Mucosa of descending colon (tissue), 3 donors: Measurements from ENCODE around the gene GBP5. TPM values are rescaled to one million over a fixed set of nuclear protein-coding genes. Genes with fewer than 3 reads are reported as not detected.
A peak's percentile ranks its signal among the peaks of the same experiment; 100 is the strongest.
"Not testable (repeated sequence)": the region's sequence is repeated elsewhere in the genome, so short reads cannot be mapped to it uniquely, and the experiment has no call there.

Experiments
- ATAC-seq: fragments of 200-7000 bp; cut with Tn5 transposase; one replicate; pipeline ENCODE4 v1.9.1; 2020; ENCODE audit warnings: mild to moderate bottlenecking, moderate library complexity
- DNase-seq, 3 donors: peaks; one replicate each; pipeline ENCODE4 v3.0.0-alpha.2; 2020
- H3K36me3 ChIP-seq: fragments of 200-600 bp; one replicate; pipeline ENCODE4 v1.8.0; 2021; ENCODE audit warnings: low read depth, mild to moderate bottlenecking
- H3K4me1 ChIP-seq: fragments of 200-600 bp; one replicate; pipeline ENCODE4 v1.8.0; 2021; ENCODE audit warnings: low read depth, mild to moderate bottlenecking
- H3K4me3 ChIP-seq: fragments of 200-600 bp; one replicate; pipeline ENCODE4 v1.8.0; 2021; ENCODE audit warnings: mild to moderate bottlenecking
- H3K9me3 ChIP-seq: fragments of 200-600 bp; one replicate; pipeline ENCODE4 v1.8.0; 2021; ENCODE audit warnings: mild to moderate bottlenecking
- intact Hi-C, 2 donors: fragments of 100-400 bp; cut with DNase I in 1 of 2; cut with micrococcal nuclease in 1 of 2; formaldehyde crosslinking; loops; one replicate each; pipeline versions ENCODE4 v1.11.0 to v1.11.1; 2022; cut with DNase I, micrococcal nuclease
- total RNA-seq, 3 donors: library from RNA; stranded (reverse); fragmentation: NEBNext Ultra II Directional in 2 of 3; extraction: Animal tissue kit (Norgen Biotek cat#: 25700) in 2 of 3; gene quantifications; one replicate each; pipeline versions ENCODE4 v1.2.1 to v1.2.4, GENCODE V29; 2021 to 2023
- TF ChIP-seq, protein P1 (sequence below): fragments of 200-600 bp; IDR thresholded peaks from one replicate; pipeline ENCODE4 v1.8.0; 2022; ENCODE audit warnings: antibody characterized with exemption, mild to moderate bottlenecking
- donor health status: DM: no; HTN: no; CAD: no; lungs with moderate emphysema.
- donor health status: DM: no; HTN: no; CAD: no.
- donor health status: DM: no; HTN: yes; CAD: no.

Gene GBP5
- total RNA-seq, 3 donors from 2014 or later, result 2.1 to 7.3 (median 3.3) TPM

DNA sequence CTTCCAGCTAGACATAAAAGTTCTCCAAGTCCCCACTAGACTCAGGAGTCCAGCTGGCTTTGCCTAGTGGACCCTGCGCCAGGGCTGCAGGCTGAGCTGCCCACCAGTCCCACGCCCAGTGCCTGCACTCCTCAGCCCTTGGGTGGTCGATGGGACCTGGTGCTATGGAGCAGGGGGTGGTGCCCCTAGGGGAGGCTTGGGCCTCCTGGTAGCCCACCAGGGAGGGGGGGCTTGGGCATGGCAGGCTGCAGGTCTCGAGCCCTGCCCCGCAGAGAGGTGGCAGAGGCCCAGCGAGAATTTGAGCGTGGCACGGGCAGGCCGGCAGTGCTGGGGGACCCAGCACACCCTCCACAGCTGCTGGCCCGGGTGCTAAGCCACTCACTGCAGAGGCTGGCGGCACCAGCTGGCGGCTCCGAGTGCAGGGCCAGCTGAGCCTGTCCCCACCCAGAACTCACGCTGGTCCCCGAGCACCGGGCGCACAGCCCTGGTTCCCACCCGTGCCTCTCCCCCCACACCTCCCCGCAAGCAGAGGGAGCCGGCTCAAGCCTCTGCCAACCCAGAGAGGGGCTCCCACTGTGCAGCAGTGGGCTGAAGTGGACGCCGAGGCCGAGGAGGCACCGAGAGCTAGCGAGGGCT is 30.2 kb upstream of the GBP5 start:
- H3K4me3 ChIP-seq, result no peak overlapping the region
- H3K9me3 ChIP-seq, result no peaks in the 10 kb centered on the region
- ATAC-seq (no peak), DNase-seq (no peak)
- intact Hi-C loops, result no loop called here
- H3K36me3 ChIP-seq, result no peaks in the 10 kb centered on the region
- TF ChIP-seq, protein P1, sequence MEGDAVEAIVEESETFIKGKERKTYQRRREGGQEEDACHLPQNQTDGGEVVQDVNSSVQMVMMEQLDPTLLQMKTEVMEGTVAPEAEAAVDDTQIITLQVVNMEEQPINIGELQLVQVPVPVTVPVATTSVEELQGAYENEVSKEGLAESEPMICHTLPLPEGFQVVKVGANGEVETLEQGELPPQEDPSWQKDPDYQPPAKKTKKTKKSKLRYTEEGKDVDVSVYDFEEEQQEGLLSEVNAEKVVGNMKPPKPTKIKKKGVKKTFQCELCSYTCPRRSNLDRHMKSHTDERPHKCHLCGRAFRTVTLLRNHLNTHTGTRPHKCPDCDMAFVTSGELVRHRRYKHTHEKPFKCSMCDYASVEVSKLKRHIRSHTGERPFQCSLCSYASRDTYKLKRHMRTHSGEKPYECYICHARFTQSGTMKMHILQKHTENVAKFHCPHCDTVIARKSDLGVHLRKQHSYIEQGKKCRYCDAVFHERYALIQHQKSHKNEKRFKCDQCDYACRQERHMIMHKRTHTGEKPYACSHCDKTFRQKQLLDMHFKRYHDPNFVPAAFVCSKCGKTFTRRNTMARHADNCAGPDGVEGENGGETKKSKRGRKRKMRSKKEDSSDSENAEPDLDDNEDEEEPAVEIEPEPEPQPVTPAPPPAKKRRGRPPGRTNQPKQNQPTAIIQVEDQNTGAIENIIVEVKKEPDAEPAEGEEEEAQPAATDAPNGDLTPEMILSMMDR, result no peak
- no peaks in the 10 kb centered on the region for H3K4me1 ChIP-seq

DNA sequence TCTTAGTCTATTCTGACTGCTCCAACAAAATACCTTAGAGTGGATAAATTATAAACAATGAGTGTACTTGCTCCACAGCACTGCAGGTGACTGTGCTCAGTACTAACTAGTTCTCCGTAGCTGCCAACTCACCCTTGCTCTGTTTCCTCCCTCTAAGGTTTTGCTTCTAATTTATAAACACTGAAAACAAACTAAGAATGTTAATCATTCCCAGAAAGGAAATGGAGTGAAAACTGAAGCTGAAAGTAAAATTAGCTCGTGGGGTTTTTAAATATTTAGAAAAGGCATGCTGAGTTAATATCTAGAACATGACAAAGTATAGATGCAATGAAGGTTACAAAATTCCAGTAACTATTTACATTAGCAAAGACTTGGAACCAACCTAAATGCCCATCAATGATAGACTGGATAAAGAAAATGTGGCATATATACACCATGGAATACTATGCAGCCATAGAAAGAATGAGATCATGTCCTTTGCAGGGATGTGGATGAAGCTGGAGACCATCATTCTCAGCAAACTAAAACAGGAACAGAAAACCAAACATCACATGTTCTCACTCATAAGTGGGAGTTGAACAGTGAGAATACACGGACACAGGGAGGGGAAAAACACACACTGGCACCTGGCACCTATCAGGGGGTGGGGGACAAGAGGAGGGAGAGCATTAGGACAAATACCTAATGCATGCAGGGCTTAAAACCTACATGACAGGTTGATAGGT is 27.2 kb upstream of the GBP5 start:
- peak; percentile 48 for ATAC-seq
- H3K36me3 ChIP-seq, H3K4me1 ChIP-seq, H3K9me3 ChIP-seq, DNase-seq, H3K4me3 ChIP-seq, intact Hi-C loops: not testable (repeated sequence)

DNA sequence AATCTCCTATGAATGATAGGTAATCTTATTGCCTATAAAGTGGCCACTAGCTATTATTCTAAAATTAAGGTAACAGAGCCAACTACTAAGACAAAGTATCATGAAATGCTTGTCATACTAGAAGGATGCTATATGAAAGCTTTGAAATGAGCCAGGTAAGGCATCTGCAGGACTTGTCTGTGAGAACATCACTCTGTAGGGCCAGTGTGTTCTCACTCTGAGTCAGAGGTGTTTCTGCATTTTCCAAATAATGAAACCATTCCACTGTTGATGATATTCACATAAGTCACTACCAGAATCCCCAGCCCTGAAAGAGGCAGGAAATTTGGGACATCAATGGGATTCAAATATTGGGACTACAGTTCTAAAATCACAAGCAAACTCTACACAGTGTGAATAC is 25.8 kb upstream of the GBP5 start:
- intact Hi-C loops, result no loop called here
- ATAC-seq, result no peak

GRCh38 chr1:89295187-89295586 is 22.5 kb upstream of the GBP5 start:
- no peak for DNase-seq
- no peaks in the 10 kb centered on the region for H3K4me1 ChIP-seq
- no peak for ATAC-seq
- intact Hi-C loops, result no loop called here
- H3K36me3 ChIP-seq, result no peaks in the 10 kb centered on the region
- TF ChIP-seq, protein P1, result no peak
- H3K9me3 ChIP-seq, result no peaks in the 10 kb centered on the region
- no peak overlapping the region for H3K4me3 ChIP-seq

More for the DNA sequence above, 25.8 kb upstream of the GBP5 start:
- Histone ChIP-seq H3K36me3 (no peaks in the 10 kb centered on the region), H3K4me3 (no peak overlapping the region), H3K9me3 (no peaks in the 10 kb centered on the region), H3K4me1 (no peaks in the 10 kb centered on the region)
- DNase-seq, result no peak
- TF ChIP-seq, protein P1, result no peak

GRCh38 chr1:89291276-89291675 is 18.6 kb upstream of the GBP5 start:
- H3K9me3 ChIP-seq, result no peaks in the 10 kb centered on the region
- intact Hi-C loops, result no loop called here
- H3K36me3 ChIP-seq, result no peaks in the 10 kb centered on the region
- no peak overlapping the region for H3K4me3 ChIP-seq
- ATAC-seq (no peak), DNase-seq (no peak)
- peaks cover 12% of the 10 kb centered on the region for H3K4me1 ChIP-seq
- TF ChIP-seq, protein P1, result no peak

DNA sequence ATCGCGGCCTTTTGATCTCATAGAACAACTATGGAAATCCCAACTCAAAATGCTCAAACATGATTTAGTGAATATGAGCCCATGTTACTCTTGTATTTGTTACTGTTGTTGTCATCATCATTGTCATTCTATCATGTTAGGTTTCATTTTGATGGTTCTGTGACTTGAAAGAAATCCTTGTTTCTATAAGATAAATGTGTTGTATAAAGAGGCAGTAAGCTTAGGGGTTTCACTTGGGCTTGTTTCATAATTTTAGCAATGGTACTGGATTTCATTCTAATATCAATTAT is 15.3 kb upstream of the GBP5 start:
- intact Hi-C loops, result no loop called here
- Histone ChIP-seq H3K36me3 (no peaks in the 10 kb centered on the region), H3K9me3 (no peaks in the 10 kb centered on the region), H3K4me1 (peaks cover 17% of the 10 kb centered on the region), H3K4me3 (no peak overlapping the region)
- no peak for DNase-seq
- ATAC-seq, result no peak
- TF ChIP-seq, protein P1, result no peak
